ENCODE measurements around the gene LIMK2.
"Not testable (repeated sequence)": the region's sequence is repeated elsewhere in the genome, so short reads cannot be mapped to it uniquely, and the experiment has no call there.

The LIMK2 gene

DNA sequence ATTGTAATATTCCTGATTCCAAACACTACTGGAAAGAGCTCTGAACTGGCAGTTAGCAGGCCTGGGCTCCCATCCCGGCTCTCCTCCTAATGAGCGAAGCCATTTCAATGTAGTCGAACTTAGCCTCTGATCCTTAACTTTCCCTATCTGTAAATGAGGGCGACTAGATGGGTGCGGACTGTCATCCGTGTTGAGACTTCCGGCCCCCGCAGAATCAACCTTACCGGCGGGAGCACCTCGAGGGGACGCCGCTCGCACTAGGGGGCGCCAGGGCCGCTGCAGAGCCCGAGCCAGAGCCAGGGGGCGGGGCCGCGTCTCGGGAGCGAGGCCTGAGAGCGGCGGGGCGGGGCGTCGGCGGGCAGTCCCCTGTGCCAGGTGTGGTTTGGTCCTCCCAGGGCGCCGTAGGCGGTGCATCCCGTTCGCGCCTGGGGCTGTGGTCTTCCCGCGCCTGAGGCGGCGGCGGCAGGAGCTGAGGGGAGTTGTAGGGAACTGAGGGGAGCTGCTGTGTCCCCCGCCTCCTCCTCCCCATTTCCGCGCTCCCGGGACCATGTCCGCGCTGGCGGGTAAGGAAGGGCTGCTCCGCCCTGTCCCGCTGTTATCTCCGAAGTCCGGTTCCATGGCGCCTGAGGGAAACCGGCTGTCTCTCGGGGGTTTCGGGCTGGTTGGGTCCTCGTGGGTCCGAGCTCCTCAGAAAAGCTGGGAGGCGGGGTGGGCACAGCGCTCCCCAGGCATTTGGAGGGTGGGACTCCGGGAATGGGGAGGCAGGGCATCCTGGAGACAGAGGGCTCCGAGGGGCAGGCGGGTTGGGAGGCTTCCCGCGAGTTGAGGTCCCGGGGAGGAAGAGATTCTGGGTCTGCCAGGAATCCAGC is at the start of gene LIMK2:
TSS of gene LIMK2 (plus strand) at position 437 of the 869 bp plus-strand sequence. CDS start at position 548, 111 bp downstream.
- TF ChIP-seq, protein P1, sequence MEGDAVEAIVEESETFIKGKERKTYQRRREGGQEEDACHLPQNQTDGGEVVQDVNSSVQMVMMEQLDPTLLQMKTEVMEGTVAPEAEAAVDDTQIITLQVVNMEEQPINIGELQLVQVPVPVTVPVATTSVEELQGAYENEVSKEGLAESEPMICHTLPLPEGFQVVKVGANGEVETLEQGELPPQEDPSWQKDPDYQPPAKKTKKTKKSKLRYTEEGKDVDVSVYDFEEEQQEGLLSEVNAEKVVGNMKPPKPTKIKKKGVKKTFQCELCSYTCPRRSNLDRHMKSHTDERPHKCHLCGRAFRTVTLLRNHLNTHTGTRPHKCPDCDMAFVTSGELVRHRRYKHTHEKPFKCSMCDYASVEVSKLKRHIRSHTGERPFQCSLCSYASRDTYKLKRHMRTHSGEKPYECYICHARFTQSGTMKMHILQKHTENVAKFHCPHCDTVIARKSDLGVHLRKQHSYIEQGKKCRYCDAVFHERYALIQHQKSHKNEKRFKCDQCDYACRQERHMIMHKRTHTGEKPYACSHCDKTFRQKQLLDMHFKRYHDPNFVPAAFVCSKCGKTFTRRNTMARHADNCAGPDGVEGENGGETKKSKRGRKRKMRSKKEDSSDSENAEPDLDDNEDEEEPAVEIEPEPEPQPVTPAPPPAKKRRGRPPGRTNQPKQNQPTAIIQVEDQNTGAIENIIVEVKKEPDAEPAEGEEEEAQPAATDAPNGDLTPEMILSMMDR (IDR thresholded peaks at IDR 0.05; ENCODE audit: low read depth, low read length) = peak; percentile 78
- H3K4me3 ChIP-seq (ENCODE audit: low read depth, low read length) = peak within 1 kb of the TSS; percentile 90
- DNase-seq (ENCODE audit: low read depth, low spot score) = peak; percentile 81
- in situ Hi-C loops (cut with HindIII; ENCODE audit: low sequenced_read_pairs) = no loop called here

DNA sequence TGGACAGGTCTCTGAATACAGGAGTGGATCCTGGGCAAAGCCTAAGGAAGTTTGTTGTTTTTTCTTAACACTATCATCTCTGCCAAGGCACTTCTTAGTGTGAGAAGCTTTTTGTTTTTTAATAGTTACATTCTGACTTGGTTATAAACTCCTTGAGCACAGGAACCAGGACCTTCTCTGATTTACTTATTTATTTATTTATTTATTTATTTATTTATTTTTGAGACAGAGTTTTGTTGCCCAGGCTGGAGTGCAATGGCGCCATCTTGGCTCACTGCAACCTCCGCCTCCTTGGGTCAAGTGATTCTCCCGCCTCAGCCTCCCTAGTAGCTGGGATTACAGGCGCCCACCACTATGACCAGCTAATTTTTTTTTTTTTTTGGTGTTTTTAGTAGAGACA is 41.1 kb upstream of the LIMK2 start:
- in situ Hi-C loops (cut with HindIII; ENCODE audit: low sequenced_read_pairs) = no loop called here

DNA sequence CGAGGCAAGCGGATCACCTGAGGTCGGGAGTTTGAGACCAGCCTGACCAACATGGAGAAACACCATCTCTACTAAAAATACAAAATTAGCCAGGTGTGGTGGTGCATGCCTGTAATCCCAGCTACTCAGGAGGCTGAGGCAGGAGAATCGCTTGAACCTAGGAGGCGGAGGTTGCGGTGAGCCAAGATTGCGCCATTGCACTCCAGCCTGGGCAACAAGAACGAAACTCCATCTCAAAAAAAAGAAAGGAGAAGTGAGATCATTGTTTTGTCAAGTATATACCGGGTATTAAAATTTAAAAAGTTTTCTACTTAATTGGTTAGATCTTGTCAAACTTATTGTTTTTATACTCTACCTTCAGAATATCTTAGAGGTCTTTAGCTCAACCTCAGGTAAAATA is 40.4 kb upstream of the LIMK2 start:
- in situ Hi-C loops (cut with HindIII; ENCODE audit: low sequenced_read_pairs); H3K4me3 ChIP-seq (ENCODE audit: low read depth, low read length); DNase-seq (ENCODE audit: low read depth, low spot score): not testable (repeated sequence)

More for the DNA sequence above, 41.1 kb upstream of the LIMK2 start:
- no peak overlapping the region for H3K4me3 ChIP-seq (ENCODE audit: low read depth, low read length)
- TF ChIP-seq, protein P1 (IDR thresholded peaks at IDR 0.05; ENCODE audit: low read depth, low read length) = no peak
- no peak for DNase-seq (ENCODE audit: low read depth, low spot score)

DNA sequence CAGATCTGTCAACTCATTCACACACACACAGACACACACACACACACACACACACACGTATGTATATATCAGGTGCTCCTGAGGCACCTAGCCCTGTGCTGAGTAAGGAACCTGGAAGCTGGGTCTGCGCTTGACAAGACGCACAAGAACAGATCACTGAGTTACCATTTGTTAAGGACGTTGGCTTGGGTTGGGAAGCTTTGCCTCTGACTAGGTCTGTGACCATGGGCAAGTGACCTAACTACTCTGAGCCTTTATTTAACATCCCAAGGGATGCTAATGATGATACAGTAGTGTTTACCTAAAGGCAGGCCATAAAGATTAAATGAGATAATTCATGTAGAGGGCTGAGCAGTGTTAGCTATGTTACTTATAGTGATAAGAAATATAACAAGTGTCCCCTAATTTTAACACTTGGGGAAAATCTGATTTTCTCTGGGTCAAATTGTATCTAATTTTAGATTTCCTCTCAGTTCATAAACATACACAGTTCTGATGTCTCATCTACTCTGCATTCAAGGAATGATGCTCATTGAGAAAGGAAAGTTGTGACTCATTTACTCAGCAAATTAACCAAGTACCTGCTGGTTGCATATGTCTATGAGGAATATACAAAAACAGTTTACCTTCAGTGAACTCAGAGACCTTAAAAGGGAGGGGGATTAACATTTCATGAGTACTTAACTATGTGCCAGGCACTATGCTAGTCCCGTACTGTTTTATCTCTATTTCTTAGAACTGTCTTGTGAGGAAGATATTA is 38.5 kb upstream of the LIMK2 start:
- TF ChIP-seq, protein P1 (IDR thresholded peaks at IDR 0.05; ENCODE audit: low read depth, low read length) = no peak

DNA sequence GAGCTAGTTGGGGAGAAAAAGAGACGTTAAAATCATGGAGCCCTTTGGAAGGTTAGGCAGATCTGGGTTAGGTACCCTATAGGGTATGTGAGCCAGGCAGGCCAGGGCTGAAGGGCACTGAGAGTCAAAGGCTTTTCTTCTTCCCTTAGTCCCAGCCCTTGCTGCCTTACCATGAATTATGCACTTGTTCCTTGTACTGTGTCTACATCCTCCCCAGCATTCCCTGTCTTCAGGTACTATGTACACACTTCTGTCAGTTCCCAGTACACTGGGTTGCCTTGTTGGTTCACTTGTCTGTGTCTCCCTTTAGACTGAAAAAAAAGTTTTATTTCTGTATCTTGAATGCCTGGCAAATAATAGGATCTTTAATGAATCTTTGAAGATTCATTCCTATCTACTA is 35.2 kb upstream of the LIMK2 start:
- DNase-seq (ENCODE audit: low read depth, low spot score) = no peak
- TF ChIP-seq, protein P1 (IDR thresholded peaks at IDR 0.05; ENCODE audit: low read depth, low read length) = no peak
- no peak overlapping the region for H3K4me3 ChIP-seq (ENCODE audit: low read depth, low read length)
- in situ Hi-C loops (cut with HindIII; ENCODE audit: low sequenced_read_pairs) = no loop called here

More for the DNA sequence above, 38.5 kb upstream of the LIMK2 start:
- in situ Hi-C loops (cut with HindIII; ENCODE audit: low sequenced_read_pairs) = no loop called here
- DNase-seq (ENCODE audit: low read depth, low spot score) = peak; percentile 83
- no peak overlapping the region for H3K4me3 ChIP-seq (ENCODE audit: low read depth, low read length)

DNA sequence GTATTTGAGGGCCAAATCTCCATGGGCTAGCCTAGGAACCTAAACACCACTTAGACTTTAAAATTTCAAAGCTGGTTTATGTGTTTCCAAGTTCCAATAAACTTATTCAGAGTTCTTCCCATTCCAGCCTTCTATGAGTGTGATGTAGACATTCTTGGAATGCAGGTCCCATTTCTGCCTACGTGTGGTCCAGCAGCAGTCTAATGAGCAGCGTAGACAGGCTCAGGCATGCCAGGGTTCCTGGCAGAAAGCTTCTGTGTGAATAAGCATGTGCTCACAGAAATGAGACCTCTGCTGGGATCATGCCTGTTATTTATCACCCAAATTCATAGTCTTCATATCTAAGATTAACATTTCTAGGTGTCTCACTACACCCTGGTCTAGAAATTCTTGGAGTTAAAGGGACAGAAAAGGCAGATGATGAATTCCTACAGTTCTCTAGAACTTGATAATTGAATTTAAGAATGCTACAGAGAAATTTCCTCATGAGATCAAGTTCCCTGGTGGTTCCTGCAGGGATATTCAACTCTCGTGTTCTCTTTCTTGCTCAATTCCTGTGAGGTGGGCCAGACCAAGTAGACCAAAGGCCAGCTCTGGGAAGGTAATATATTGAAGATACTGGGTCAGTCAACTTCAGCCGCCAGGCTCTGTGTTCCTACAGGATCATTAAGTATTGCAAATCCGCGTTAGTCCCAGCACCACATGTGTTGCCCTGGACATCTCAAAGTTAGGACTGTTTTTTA is 34.5 kb upstream of the LIMK2 start:
- peak; percentile 87 for DNase-seq (ENCODE audit: low read depth, low spot score)
- in situ Hi-C loops (cut with HindIII; ENCODE audit: low sequenced_read_pairs) = no loop called here
- no peak overlapping the region for H3K4me3 ChIP-seq (ENCODE audit: low read depth, low read length)
- TF ChIP-seq, protein P1 (IDR thresholded peaks at IDR 0.05; ENCODE audit: low read depth, low read length) = no peak

All from astrocyte of the spinal cord (primary cell).